B cell (primary cell): ENCODE data around the gene PDE11A. TPM values are rescaled to one million over a fixed set of nuclear protein-coding genes. Genes with fewer than 3 reads are reported as not detected.

Source experiments
- ATAC-seq: fragments of 200-7000 bp; cut with Tn5 transposase; one replicate; pipeline ENCODE4 v1.10.0; 2021; ENCODE audit warnings: low read depth, mild to moderate bottlenecking, moderate number of reproducible peaks, moderate library complexity
- CTCF ChIA-PET: fragments of 350-600 bp; sonication (Branson Sonifier 250); formaldehyde crosslinking; loops from one replicate; lab custom pipeline; 2021; ENCODE audit warnings: antibody characterized with exemption, inconsistent platforms; lab: Charles Lee
- POLR2A ChIA-PET: fragments of 350-600 bp; sonication (Branson Sonifier 250); formaldehyde crosslinking; loops from one replicate; lab custom pipeline; 2021; ENCODE audit warnings: antibody characterized with exemption; lab: Charles Lee
- DNase-seq: peaks from one replicate; pipeline ENCODE4 v3.0.0; 2013
- H2AFZ ChIP-seq: 2 replicates; pipeline ENCODE4 v1.6.1; 2012; ENCODE audit warnings: mild to moderate bottlenecking, low read depth, low read length; ENCODE audit not compliant: insufficient read depth, poor library complexity, severe bottlenecking
- H3K27ac ChIP-seq, 2 donors: 1 replicate in 1 of 2; 2 replicates in 1 of 2; pipeline ENCODE4 v1.5.1; 2012 to 2013; ENCODE audit warnings: low read length in 2 of 2, mild to moderate bottlenecking in 2 of 2, moderate library complexity in 1 of 2
- H3K27me3 ChIP-seq, 4 experiments: fragments of 200-600 bp in 1 of 4; sonication (generic) in 1 of 4; replicated peaks in 1 of 4; 1 replicate in 2 of 4; 2 replicates in 2 of 4; pipeline versions ENCODE4 v1.6.1 to v1.7.0; 2013 to 2016; ENCODE audit warnings: low read length in 3 of 4, mild to moderate bottlenecking in 2 of 4, mixed read lengths in 1 of 4, moderate library complexity in 1 of 4; ENCODE audit not compliant: insufficient read depth in 4 of 4, control insufficient read depth in 3 of 4; ENCODE audit errors: control extremely low read depth in 1 of 4
- H3K36me3 ChIP-seq, 2 experiments: replicated peaks in 1 of 2; 1 replicate in 1 of 2; 2 replicates in 1 of 2; pipeline versions ENCODE4 v1.6.1 to v1.7.1; 2013; ENCODE audit warnings: low read length in 1 of 2; ENCODE audit not compliant: insufficient read depth in 2 of 2, control insufficient read depth in 1 of 2; ENCODE audit errors: control extremely low read depth in 1 of 2, extremely low read depth in 1 of 2
- H3K4me1 ChIP-seq, 2 donors: fragments of 200-600 bp in 1 of 2; sonication (generic) in 1 of 2; 1 replicate in 1 of 2; 2 replicates in 1 of 2; pipeline versions ENCODE4 v1.5.1 to v1.6.1; 2013 to 2017; ENCODE audit warnings: low read length in 2 of 2; ENCODE audit not compliant: control insufficient read depth in 2 of 2, insufficient read depth in 2 of 2
- H3K4me2 ChIP-seq: replicated peaks from 2 replicates; pipeline ENCODE3; 2012; ENCODE audit warnings: mild to moderate bottlenecking, low read depth, low read length; ENCODE audit not compliant: poor library complexity, severe bottlenecking
- H3K4me3 ChIP-seq, 5 experiments: fragments of 200-600 bp in 1 of 5; sonication (generic) in 1 of 5; 1 replicate in 3 of 5; 2 replicates in 2 of 5; pipeline versions ENCODE4 v1.5.1 to v1.7.0; 2011 to 2016; ENCODE audit warnings: low read length in 4 of 5, mild to moderate bottlenecking in 4 of 5, low read depth in 2 of 5, control low read depth in 1 of 5, moderate library complexity in 1 of 5; ENCODE audit not compliant: insufficient read depth in 1 of 5; ENCODE audit errors: control extremely low read depth in 1 of 5, extremely low read depth in 1 of 5
- H3K79me2 ChIP-seq: fragments of 200-600 bp; sonication (generic); one replicate; pipeline ENCODE4 v1.6.0; 2016; ENCODE audit warnings: low read length; ENCODE audit not compliant: control insufficient read depth, insufficient read depth
- H3K9ac ChIP-seq: fragments of 200-600 bp; sonication (generic); 2 replicates; pipeline ENCODE4 v1.6.1; 2017; ENCODE audit warnings: mild to moderate bottlenecking, low read length, moderate library complexity
- H3K9me3 ChIP-seq, 3 donors: one replicate each; pipeline versions ENCODE4 v1.6.1 to v1.7.1; 2013; ENCODE audit warnings: low read length in 2 of 3; ENCODE audit not compliant: control insufficient read depth in 2 of 3, insufficient read depth in 1 of 3; ENCODE audit errors: control extremely low read depth in 1 of 3
- H4K20me1 ChIP-seq: 2 replicates; pipeline ENCODE4 v1.6.0; 2012; ENCODE audit warnings: mild to moderate bottlenecking, low read length; ENCODE audit not compliant: insufficient read depth, control insufficient read depth, poor library complexity, severe bottlenecking
- H3K27ac Mint-ChIP-seq: one replicate; pipeline ENCODE4 v1.8.0; 2021; ENCODE audit warnings: mixed read lengths
- H3K27me3 Mint-ChIP-seq: one replicate; pipeline ENCODE4 v1.8.0; 2021; ENCODE audit warnings: mixed read lengths
- H3K4me1 Mint-ChIP-seq: one replicate; pipeline ENCODE4 v1.8.0; 2021; ENCODE audit warnings: mixed read lengths
- H3K4me3 Mint-ChIP-seq: one replicate; pipeline ENCODE4 v1.8.0; 2021; ENCODE audit warnings: mixed read lengths
- H3K9me3 Mint-ChIP-seq: one replicate; pipeline ENCODE4 v1.8.0; 2022; ENCODE audit warnings: mixed read lengths; ENCODE audit not compliant: insufficient read depth
- EZH2 ChIP-seq: IDR thresholded peaks from 2 replicates; pipeline ENCODE4 v1.6.1; 2012; ENCODE audit warnings: borderline replicate concordance, low read depth, mild to moderate bottlenecking, moderate library complexity, low read length; ENCODE audit not compliant: insufficient read depth, poor library complexity, severe bottlenecking
- WGBS: methylation state at CpG from one replicate; pipeline ENCODE4 v1.1.5; 2013; ENCODE audit warnings: missing lambda C conversion rate; ENCODE audit not compliant: insufficient coverage; 5-methylcytosine and 5-hydroxymethylcytosine counted together
- intact Hi-C: fragments of 100-400 bp; cut with micrococcal nuclease; formaldehyde crosslinking; loops from one replicate; pipeline ENCODE4 v1.10.0; 2022
- polyA plus RNA-seq: library from polyadenylated mRNA; depleted of rRNA; stranded (reverse); fragments of >200 nt; gene quantifications from 2 replicates; pipeline ENCODE4 v1.2.3, GENCODE V29; 2012
- total RNA-seq, 2 donors: library from RNA; stranded (reverse); fragments of 120-200 nt in 1 of 2; gene quantifications; 1 replicate in 1 of 2; 2 replicates in 1 of 2; pipeline versions ENCODE4 v1.2.3 to v1.2.4, GENCODE V29; 2013 to 2022
- TF ChIP-seq, protein P1 (sequence below): fragments of 200-600 bp; IDR thresholded peaks from one replicate; pipeline ENCODE4 v1.8.0; 2022; ENCODE audit warnings: antibody characterized with exemption, mild to moderate bottlenecking

PDE11A gene
- total and polyA plus RNA-seq, 2 donors (not counting 1 experiment from before 2014, with no cell fraction given): 0.25 TPM; not detected in 1

DNA sequence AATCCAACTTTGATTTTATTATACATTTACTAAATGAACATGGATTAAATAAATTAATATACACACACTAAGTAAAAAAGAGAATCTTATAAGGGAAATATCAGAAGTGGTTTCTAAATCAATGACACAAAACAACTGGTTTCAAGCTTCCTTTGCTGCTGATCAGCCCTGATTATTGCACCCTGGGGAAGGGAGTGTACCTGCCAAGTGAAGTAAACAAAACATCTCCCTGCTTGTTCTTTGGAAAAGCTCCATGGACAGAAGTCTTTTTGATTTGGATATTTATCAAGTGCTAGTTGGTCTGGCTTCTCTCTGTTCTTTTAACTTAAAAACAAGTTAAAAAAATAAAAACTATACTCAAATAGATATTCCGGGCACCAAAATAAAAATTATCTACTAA is 190.1 kb downstream of the PDE11A start:
- intact Hi-C loops: no loop called here
- no peaks in the 10 kb centered on the region for H4K20me1 ChIP-seq
- H3K4me2 ChIP-seq: no peak overlapping the region
- ChIA-PET POLR2A (no interaction called here), CTCF (no interaction called here)
- no peaks in the 10 kb centered on the region for H3K4me1 ChIP-seq
- H3K27ac ChIP-seq: no peak overlapping the region
- no peak overlapping the region for H2AFZ ChIP-seq
- H3K4me3 ChIP-seq: no peak overlapping the region
- H3K27me3 ChIP-seq: no peaks in the 10 kb centered on the region
- DNase-seq (no peak), ATAC-seq (no peak)
- H3K79me2 ChIP-seq: no peaks in the 10 kb centered on the region
- Mint-ChIP-seq H3K27me3 (no peaks in the 10 kb centered on the region), H3K9me3 (no peaks in the 10 kb centered on the region), H3K4me3 (no peak overlapping the region), H3K4me1 (no peaks in the 10 kb centered on the region), H3K27ac (no peak overlapping the region)
- H3K36me3 ChIP-seq: no peaks in the 10 kb centered on the region
- H3K9me3 ChIP-seq: no peaks in the 10 kb centered on the region
- H3K9ac ChIP-seq: no peak overlapping the region
- no CpG with 5 or more reads among the region's 1 CpG for WGBS
- no peak for TF ChIP-seq EZH2

DNA sequence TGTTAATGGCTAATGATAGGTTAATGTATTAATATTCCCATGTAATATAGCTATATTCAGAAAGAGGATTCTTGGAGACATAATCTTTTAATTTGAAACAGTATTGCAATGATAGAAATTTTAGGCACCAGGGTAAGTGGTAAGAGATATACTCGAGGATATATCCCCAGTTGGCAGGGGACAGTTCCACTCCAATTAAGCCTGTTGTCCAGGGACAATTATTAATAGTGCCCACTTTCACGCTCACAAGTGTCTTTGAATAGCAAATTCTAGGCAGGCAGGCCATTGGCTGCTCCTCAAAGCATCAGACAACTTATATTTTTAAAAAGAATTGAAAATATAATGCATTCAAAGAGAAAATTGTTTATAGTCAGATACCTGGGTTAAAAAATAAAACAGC is 190.7 kb downstream of the PDE11A start:
- WGBS: 80% methylated on average over 1 of the region's 2 CpGs
- H3K27ac ChIP-seq: no peak overlapping the region
- Mint-ChIP-seq H3K4me1 (no peaks in the 10 kb centered on the region), H3K27me3 (peaks cover under 1% of the 10 kb centered on the region), H3K4me3 (no peak overlapping the region), H3K27ac (no peak overlapping the region), H3K9me3 (no peaks in the 10 kb centered on the region)
- H3K79me2 ChIP-seq: no peaks in the 10 kb centered on the region
- no peak for DNase-seq
- no peak for ATAC-seq
- no peak overlapping the region for H3K9ac ChIP-seq
- H3K4me3 ChIP-seq: no peak overlapping the region
- no peaks in the 10 kb centered on the region for H3K4me1 ChIP-seq
- H3K27me3 ChIP-seq: no peaks in the 10 kb centered on the region
- ChIA-PET CTCF (no interaction called here), POLR2A (no interaction called here)
- intact Hi-C loops: no loop called here
- no peaks in the 10 kb centered on the region for H3K9me3 ChIP-seq
- no peak overlapping the region for H2AFZ ChIP-seq
- H4K20me1 ChIP-seq: no peaks in the 10 kb centered on the region
- H3K4me2 ChIP-seq: no peak overlapping the region
- TF ChIP-seq EZH2: no peak
- TF ChIP-seq, protein P1, sequence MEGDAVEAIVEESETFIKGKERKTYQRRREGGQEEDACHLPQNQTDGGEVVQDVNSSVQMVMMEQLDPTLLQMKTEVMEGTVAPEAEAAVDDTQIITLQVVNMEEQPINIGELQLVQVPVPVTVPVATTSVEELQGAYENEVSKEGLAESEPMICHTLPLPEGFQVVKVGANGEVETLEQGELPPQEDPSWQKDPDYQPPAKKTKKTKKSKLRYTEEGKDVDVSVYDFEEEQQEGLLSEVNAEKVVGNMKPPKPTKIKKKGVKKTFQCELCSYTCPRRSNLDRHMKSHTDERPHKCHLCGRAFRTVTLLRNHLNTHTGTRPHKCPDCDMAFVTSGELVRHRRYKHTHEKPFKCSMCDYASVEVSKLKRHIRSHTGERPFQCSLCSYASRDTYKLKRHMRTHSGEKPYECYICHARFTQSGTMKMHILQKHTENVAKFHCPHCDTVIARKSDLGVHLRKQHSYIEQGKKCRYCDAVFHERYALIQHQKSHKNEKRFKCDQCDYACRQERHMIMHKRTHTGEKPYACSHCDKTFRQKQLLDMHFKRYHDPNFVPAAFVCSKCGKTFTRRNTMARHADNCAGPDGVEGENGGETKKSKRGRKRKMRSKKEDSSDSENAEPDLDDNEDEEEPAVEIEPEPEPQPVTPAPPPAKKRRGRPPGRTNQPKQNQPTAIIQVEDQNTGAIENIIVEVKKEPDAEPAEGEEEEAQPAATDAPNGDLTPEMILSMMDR: no peak
- no peaks in the 10 kb centered on the region for H3K36me3 ChIP-seq
